OCI-LY7 (cell line): ENCODE results near the gene IGFBP4. TPM values are rescaled to one million over a fixed set of nuclear protein-coding genes. Genes with fewer than 3 reads are reported as not detected.

Source experiments
- BruUV-seq: library from RNA; stranded (reverse); fragments of 400-500 nt; replicated peaks from 2 replicates; lab custom pipeline; 2021; lab: Mats Ljungman, UMichigan
- CTCF ChIA-PET: fragments of 300-600 bp; sonication (Branson Sonifier 250); formaldehyde crosslinking; loops from one replicate; lab custom pipeline; 2022; ENCODE audit warnings: antibody characterized with exemption; ENCODE audit not compliant: unreplicated experiment; lab: Charles Lee
- POLR2A ChIA-PET: fragments of 300-600 bp; sonication (Branson Sonifier 250); formaldehyde crosslinking; loops from one replicate; lab custom pipeline; 2022; ENCODE audit warnings: antibody characterized with exemption; lab: Charles Lee
- DNase-seq: peaks from one replicate; pipeline ENCODE4 v3.0.0-alpha.2; 2015; ENCODE audit warnings: low spot score
- H2AFZ ChIP-seq: fragments of 200-600 bp; sonication (generic), shearing (Covaris generic); 2 replicates; pipeline ENCODE4 v1.6.1; 2014; ENCODE audit warnings: mild to moderate bottlenecking, antibody characterized with exemption, low read length, moderate library complexity
- H3K27ac ChIP-seq: fragments of 200-600 bp; sonication (generic); 2 replicates; pipeline ENCODE4 v1.5.1; 2014; ENCODE audit warnings: mixed run types, low read depth, mild to moderate bottlenecking, moderate library complexity, low read length, inconsistent platforms; ENCODE audit not compliant: poor library complexity, severe bottlenecking
- H3K36me3 ChIP-seq: fragments of 200-600 bp; sonication (generic); 2 replicates; pipeline ENCODE4 v1.6.1; 2014; ENCODE audit warnings: mild to moderate bottlenecking, antibody characterized with exemption, low read length, moderate library complexity, mixed read lengths; ENCODE audit not compliant: insufficient read depth
- H3K4me1 ChIP-seq: fragments of 200-600 bp; sonication (generic); 2 replicates; pipeline ENCODE4 v1.5.1; 2014; ENCODE audit warnings: mild to moderate bottlenecking, low read length; ENCODE audit not compliant: insufficient read depth, poor library complexity, severe bottlenecking
- H3K4me2 ChIP-seq: fragments of 200-600 bp; sonication (generic); 2 replicates; pipeline ENCODE4 v1.6.1; 2014; ENCODE audit warnings: mild to moderate bottlenecking, low read length
- H3K4me3 ChIP-seq: fragments of 200-600 bp; sonication (generic); 2 replicates; pipeline ENCODE4 v1.5.1; 2014; ENCODE audit warnings: mild to moderate bottlenecking, low read depth, low read length; ENCODE audit not compliant: poor library complexity, severe bottlenecking
- H3K79me2 ChIP-seq: fragments of 200-600 bp; sonication (generic); 2 replicates; pipeline ENCODE4 v1.6.1; 2016; ENCODE audit warnings: low read depth, mild to moderate bottlenecking, low read length, moderate library complexity, mixed read lengths; ENCODE audit not compliant: insufficient read depth
- H3K9me2 ChIP-seq: fragments of 200-600 bp; sonication (generic); 2 replicates; pipeline ENCODE4 v1.6.1; 2016; ENCODE audit warnings: mild to moderate bottlenecking, low read length, mixed read lengths; ENCODE audit not compliant: insufficient read depth
- H3K9me3 ChIP-seq: fragments of 200-600 bp; sonication (generic); 2 replicates; pipeline ENCODE4 v1.6.1; 2014; ENCODE audit warnings: mild to moderate bottlenecking, mixed run types, low read length, mixed read lengths
- H4K20me1 ChIP-seq: fragments of 200-600 bp; sonication (generic); 2 replicates; pipeline ENCODE4 v1.6.1; 2014; ENCODE audit warnings: mild to moderate bottlenecking, antibody characterized with exemption, low read length, moderate library complexity, mixed read lengths; ENCODE audit not compliant: insufficient read depth
- EZH2phosphoT487 ChIP-seq: fragments of 200-600 bp; sonication (generic); IDR thresholded peaks from 2 replicates; pipeline ENCODE4 v1.6.1; 2018; ENCODE audit warnings: low read depth, borderline replicate concordance, mild to moderate bottlenecking, mixed run types, antibody characterized with exemption, low read length, moderate library complexity, mixed read lengths
- intact Hi-C: fragments of 100-400 bp; cut with micrococcal nuclease; formaldehyde crosslinking; loops from one replicate; pipeline ENCODE4 v1.10.0; 2022; ENCODE audit not compliant: unreplicated experiment
- total RNA-seq, 2 experiments: library from RNA; depleted of rRNA in 1 of 2; stranded (reverse); fragments of >200 nt in 1 of 2; shearing (Covaris generic) in 1 of 2; gene quantifications; 2 replicates each; pipeline ENCODE4 v1.2.3, GENCODE V29; 2014 to 2022
- TF ChIP-seq, protein P1 (sequence below): fragments of 200-600 bp; sonication (generic); conservative IDR thresholded peaks from 2 replicates; pipeline ENCODE4 v1.5.1; 2014; ENCODE audit warnings: mild to moderate bottlenecking, antibody characterized with exemption, low read length, moderate library complexity, mixed read lengths

The IGFBP4 gene
- total RNA-seq, 2 experiments from 2014 or later = not detected

DNA sequence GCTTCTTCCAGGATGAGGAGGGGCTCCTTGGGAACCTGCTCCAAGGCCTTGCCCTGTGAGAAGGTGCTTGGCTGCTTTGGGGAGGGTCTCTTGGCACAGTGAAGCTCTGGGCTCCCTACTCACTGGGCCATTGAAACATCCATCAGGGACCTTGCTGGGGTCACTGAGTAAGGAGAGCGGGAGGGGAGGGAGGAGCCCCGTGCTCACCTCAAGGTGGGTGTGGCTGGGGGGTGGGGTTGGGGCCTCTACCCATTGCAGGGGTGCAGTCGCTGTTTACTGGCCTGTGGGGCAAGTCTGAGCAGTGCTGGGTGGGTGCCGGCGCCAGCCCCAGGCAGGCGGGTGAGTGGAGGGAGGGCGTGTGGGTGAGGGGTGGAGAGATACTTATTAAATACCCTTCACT, 48.2 kb downstream of the IGFBP4 start:
- H3K9me3 ChIP-seq = no peaks in the 10 kb centered on the region
- DNase-seq = no peak
- peaks cover 26% of the 10 kb centered on the region for H3K4me1 ChIP-seq
- POLR2A ChIA-PET = interaction anchor here (0.6 to 1.3 kb wide), 2 partner anchors 22 to 251 kb away, joined by 3 to 4 read pairs; no protein-coding TSS in a partner anchor
- no TSS peak for BruUV-seq
- no peak overlapping the region for H3K27ac ChIP-seq
- H3K4me3 ChIP-seq = no peak overlapping the region
- H2AFZ ChIP-seq = no peak overlapping the region
- H4K20me1 ChIP-seq = no peaks in the 10 kb centered on the region
- intact Hi-C loops = no loop called here
- no peak overlapping the region for H3K4me2 ChIP-seq
- H3K79me2 ChIP-seq = no peaks in the 10 kb centered on the region
- CTCF ChIA-PET = no interaction called here
- H3K9me2 ChIP-seq = no peaks in the 10 kb centered on the region
- no peak for TF ChIP-seq EZH2phosphoT487
- H3K36me3 ChIP-seq = no peaks in the 10 kb centered on the region

DNA sequence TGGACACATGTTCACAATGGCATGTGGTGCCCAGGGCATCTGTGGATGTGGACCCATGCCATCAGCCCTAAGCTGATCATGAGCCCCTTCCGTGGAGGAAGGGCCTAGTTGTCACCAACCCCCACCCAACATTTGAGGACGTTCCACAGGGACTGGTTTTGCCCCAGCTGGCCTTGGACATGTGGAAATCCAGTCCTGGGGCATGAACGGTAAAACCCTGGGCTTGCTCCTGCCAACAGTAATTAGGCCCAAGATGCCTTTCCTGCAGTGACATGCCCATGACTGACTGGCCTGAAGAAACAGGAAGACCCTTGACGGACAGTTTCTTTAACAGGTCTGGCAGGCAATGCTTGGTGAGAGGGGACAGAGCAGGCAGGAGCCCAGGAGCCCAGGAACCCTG, 50.4 kb downstream of the IGFBP4 start:
- POLR2A ChIA-PET = no interaction called here
- intact Hi-C loops = no loop called here
- no TSS peak for BruUV-seq
- Histone ChIP-seq H2AFZ (no peak overlapping the region), H3K4me1 (peaks cover 26% of the 10 kb centered on the region), H3K79me2 (no peaks in the 10 kb centered on the region), H3K9me3 (no peaks in the 10 kb centered on the region), H3K9me2 (no peaks in the 10 kb centered on the region), H3K4me3 (no peak overlapping the region), H3K27ac (no peak overlapping the region), H4K20me1 (no peaks in the 10 kb centered on the region), H3K36me3 (no peaks in the 10 kb centered on the region), H3K4me2 (no peak overlapping the region)
- TF ChIP-seq, protein P1, sequence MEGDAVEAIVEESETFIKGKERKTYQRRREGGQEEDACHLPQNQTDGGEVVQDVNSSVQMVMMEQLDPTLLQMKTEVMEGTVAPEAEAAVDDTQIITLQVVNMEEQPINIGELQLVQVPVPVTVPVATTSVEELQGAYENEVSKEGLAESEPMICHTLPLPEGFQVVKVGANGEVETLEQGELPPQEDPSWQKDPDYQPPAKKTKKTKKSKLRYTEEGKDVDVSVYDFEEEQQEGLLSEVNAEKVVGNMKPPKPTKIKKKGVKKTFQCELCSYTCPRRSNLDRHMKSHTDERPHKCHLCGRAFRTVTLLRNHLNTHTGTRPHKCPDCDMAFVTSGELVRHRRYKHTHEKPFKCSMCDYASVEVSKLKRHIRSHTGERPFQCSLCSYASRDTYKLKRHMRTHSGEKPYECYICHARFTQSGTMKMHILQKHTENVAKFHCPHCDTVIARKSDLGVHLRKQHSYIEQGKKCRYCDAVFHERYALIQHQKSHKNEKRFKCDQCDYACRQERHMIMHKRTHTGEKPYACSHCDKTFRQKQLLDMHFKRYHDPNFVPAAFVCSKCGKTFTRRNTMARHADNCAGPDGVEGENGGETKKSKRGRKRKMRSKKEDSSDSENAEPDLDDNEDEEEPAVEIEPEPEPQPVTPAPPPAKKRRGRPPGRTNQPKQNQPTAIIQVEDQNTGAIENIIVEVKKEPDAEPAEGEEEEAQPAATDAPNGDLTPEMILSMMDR = no peak
- TF ChIP-seq EZH2phosphoT487 = no peak
- no peak for DNase-seq
- CTCF ChIA-PET = no interaction called here

DNA sequence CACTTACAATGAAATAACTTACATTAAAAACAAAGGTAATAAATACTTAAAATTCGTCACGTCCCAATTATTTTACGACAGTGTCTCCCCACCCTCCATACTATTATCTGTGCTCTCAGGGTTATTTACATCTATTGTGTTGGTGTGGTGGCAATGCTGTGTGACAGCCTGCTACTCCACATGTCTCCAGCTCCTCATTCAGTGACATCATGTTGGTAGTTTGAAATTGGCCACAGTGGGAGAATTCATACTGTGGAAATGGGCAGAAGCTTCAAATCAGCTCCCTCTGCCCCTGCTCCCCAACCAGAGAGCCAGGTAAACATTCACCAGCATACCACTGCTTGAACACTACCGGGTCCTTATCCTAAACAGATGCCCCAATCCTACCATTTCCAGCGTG, 51.9 kb downstream of the IGFBP4 start:
- Histone ChIP-seq H3K4me1 (peaks cover 11% of the 10 kb centered on the region), H3K27ac (no peak overlapping the region), H3K9me2 (no peaks in the 10 kb centered on the region), H3K36me3 (no peaks in the 10 kb centered on the region), H3K79me2 (no peaks in the 10 kb centered on the region), H3K4me2 (no peak overlapping the region), H4K20me1 (no peaks in the 10 kb centered on the region), H2AFZ (no peak overlapping the region), H3K9me3 (no peaks in the 10 kb centered on the region), H3K4me3 (no peak overlapping the region)
- BruUV-seq = no TSS peak
- intact Hi-C loops = no loop called here
- no peak for DNase-seq
- ChIA-PET POLR2A (interaction anchor here (0.6 to 0.7 kb wide), 2 partner anchors 87 to 255 kb away, joined by 3 to 4 read pairs; no protein-coding TSS in a partner anchor), CTCF (no interaction called here)
- TF ChIP-seq EZH2phosphoT487 = no peak
- TF ChIP-seq, protein P1 = no peak
